GM12878 (cell line): Measurements from ENCODE around the gene ASAP2. TPM values are rescaled to one million over a fixed set of nuclear protein-coding genes. Genes with fewer than 3 reads are reported as not detected.

Source experiments
- ATAC-seq: fragments of 200-7000 bp; cut with Tn5 transposase; 3 replicates; pipeline ENCODE4 v1.9.1; 2020; ENCODE audit warnings: mild to moderate bottlenecking, moderate library complexity
- BruUV-seq: library from RNA; stranded (reverse); fragments of 400-500 nt; replicated peaks from 2 replicates; lab custom pipeline; 2021; lab: Mats Ljungman, UMichigan
- CTCF ChIA-PET: fragments of 300-600 bp; sonication (Branson Sonifier 250); formaldehyde crosslinking; extraction: SDS; loops from one replicate; lab custom pipeline; 2021; ENCODE audit warnings: inconsistent platforms; lab: Yijun Ruan, JAX
- POLR2A ChIA-PET: fragments of 350-600 bp; formaldehyde crosslinking; extraction: SDS; loops from one replicate; lab custom pipeline; 2021; ENCODE audit warnings: inconsistent platforms; lab: Charles Lee
- RAD21 ChIA-PET: fragments of 300-600 bp; sonication (Branson Sonifier 250); formaldehyde crosslinking; loops from one replicate; lab custom pipeline; 2023; ENCODE audit warnings: antibody characterized with exemption; ENCODE audit not compliant: unreplicated experiment; lab: Charles Lee
- SMC1A ChIA-PET: fragments of 300-600 bp; sonication (Branson Sonifier 250); formaldehyde crosslinking; loops from one replicate; lab custom pipeline; 2023; ENCODE audit not compliant: unreplicated experiment, uncharacterized antibody; lab: Charles Lee
- DNase-seq: peaks from one replicate; pipeline ENCODE4 v3.0.0-alpha.2; 2011; ENCODE audit warnings: low read depth, low spot score
- FAIRE-seq: peaks from 3 replicates; lab custom pipeline; 2011; peaks lifted over from hg19 to GRCh38; lab: Jason Lieb, UNC
- H2AFZ ChIP-seq: 2 replicates; pipeline ENCODE4 v1.6.0; 2011; ENCODE audit warnings: low read depth, low read length, control low read depth; ENCODE audit not compliant: control insufficient read depth
- H3K27ac ChIP-seq: 2 replicates; pipeline ENCODE4 v1.5.1; 2011; ENCODE audit warnings: control low read depth; ENCODE audit not compliant: control insufficient read depth, insufficient read depth
- H3K27me3 ChIP-seq, 2 experiments: replicated peaks in 1 of 2; 2 replicates each; pipeline versions ENCODE4 v1.6.0 to v1.6.1; 2011; ENCODE audit warnings: low read length in 1 of 2; ENCODE audit not compliant: control insufficient read depth in 2 of 2, insufficient read depth in 2 of 2
- H3K36me3 ChIP-seq, 2 experiments: 2 replicates each; pipeline ENCODE4 v1.5.1; 2011; ENCODE audit warnings: low read length in 1 of 2; ENCODE audit not compliant: control insufficient read depth in 2 of 2, insufficient read depth in 2 of 2
- H3K4me1 ChIP-seq: 2 replicates; pipeline ENCODE4 v1.6.1; 2011; ENCODE audit warnings: mild to moderate bottlenecking, low read length, moderate library complexity, mixed read lengths; ENCODE audit not compliant: control insufficient read depth, insufficient read depth
- H3K4me2 ChIP-seq: 2 replicates; pipeline ENCODE4 v1.6.0; 2011; ENCODE audit warnings: control low read depth; ENCODE audit not compliant: control insufficient read depth, insufficient read depth
- H3K4me3 ChIP-seq: fragments of 200-600 bp; sonication (generic); 2 replicates; pipeline ENCODE4 v1.5.1; 2016
- H3K79me2 ChIP-seq: 2 replicates; pipeline ENCODE4 v1.6.0; 2011; ENCODE audit warnings: low read length; ENCODE audit not compliant: control insufficient read depth, insufficient read depth
- H3K9ac ChIP-seq: 2 replicates; pipeline ENCODE4 v1.8.0; 2011; ENCODE audit warnings: low read length, control low read depth, mixed read lengths; ENCODE audit not compliant: control insufficient read depth, insufficient read depth
- H3K9me3 ChIP-seq: replicated peaks from 3 replicates; pipeline ENCODE4 v1.5.1; 2011; ENCODE audit warnings: mild to moderate bottlenecking, low read length; ENCODE audit not compliant: control insufficient read depth, insufficient read depth
- H4K20me1 ChIP-seq: 2 replicates; pipeline ENCODE4 v1.6.0; 2011; ENCODE audit not compliant: control insufficient read depth, insufficient read depth
- BHLHE40 ChIP-seq, 2 experiments: fragments of 450-650 bp in 1 of 2; IDR thresholded peaks; 2 replicates each; pipeline ENCODE4 v1.6.1; 2011 to 2017; ENCODE audit warnings: low read depth in 2 of 2, borderline replicate concordance in 1 of 2, improper control_type of control experiment in 1 of 2, low read length in 1 of 2, mild to moderate bottlenecking in 1 of 2
- EED ChIP-seq: sonication (generic); IDR thresholded peaks from 2 replicates; pipeline ENCODE4 v1.6.1; 2016; ENCODE audit warnings: antibody characterized with exemption, low read depth
- NFXL1 ChIP-seq: fragments of 450-650 bp; IDR thresholded peaks from 2 replicates; pipeline ENCODE4 v1.6.1; 2017; ENCODE audit warnings: antibody characterized with exemption, mild to moderate bottlenecking, borderline replicate concordance
- REST ChIP-seq: IDR thresholded peaks from 2 replicates; pipeline ENCODE4 v1.6.1; 2012; ENCODE audit warnings: mild to moderate bottlenecking, low read depth, low read length
- SUPT20H ChIP-seq: IDR thresholded peaks from 2 replicates; pipeline ENCODE4 v1.6.1; 2011; ENCODE audit warnings: low read depth, mild to moderate bottlenecking, low read length, moderate library complexity, borderline replicate concordance; ENCODE audit not compliant: control insufficient read depth
- ZBTB40 ChIP-seq: fragments of 450-650 bp; IDR thresholded peaks from 2 replicates; pipeline ENCODE4 v1.6.1; 2016; ENCODE audit warnings: mild to moderate bottlenecking, moderate library complexity, borderline replicate concordance
- WGBS: methylation state at CpG from one replicate; pipeline ENCODE4 v1.1.6; 2016; ENCODE audit warnings: low lambda C conversion rate; ENCODE audit not compliant: insufficient replicate concordance, insufficient coverage; ENCODE audit errors: missing lambda C conversion rate; 5-methylcytosine and 5-hydroxymethylcytosine counted together
- in situ Hi-C: fragments of 300-500 bp; cut with MboI; formaldehyde crosslinking; loops from 9 replicates; pipeline ENCODE4 v1.14.3; 2018; ENCODE audit warnings: mixed read lengths
- intact Hi-C: fragments of 100-400 bp; cut with micrococcal nuclease; formaldehyde crosslinking; loops from one replicate; pipeline ENCODE4 v1.14.2; 2022; ENCODE audit not compliant: unreplicated experiment
- polyA plus RNA-seq, 11 experiments: library from polyadenylated mRNA; depleted of rRNA in 4 of 11; unstranded in 6 of 11; stranded (reverse) in 5 of 11; fragments of >200 nt; fragmentation: Nextera tagmentation in 4 of 11; fragmentation: Illumina TruSeq in 1 of 11; extraction: Ambion mirVana in 4 of 11; extraction: Trizol in 1 of 11; gene quantifications; 1 replicate in 1 of 11; 2 replicates in 10 of 11; pipeline versions ENCODE4 v1.2.1 to v1.2.3, GENCODE V29; 2011 to 2016; ENCODE audit warnings: inconsistent platforms in 2 of 11, missing spikeins in 2 of 11, low read depth in 1 of 11
- total RNA-seq, 4 experiments: library from RNA; depleted of rRNA in 3 of 4; stranded (reverse); fragments of >200 nt in 3 of 4; fragmentation: Illumina TruSeq in 1 of 4; extraction: Trizol in 1 of 4; gene quantifications; 2 replicates each; pipeline versions ENCODE4 v1.2.1 to v1.2.3, GENCODE V29; 2013 to 2021

Gene ASAP2
- total and polyA plus RNA-seq, 10 of the 15 experiments (the other 5 are each of a cell fraction or from before 2014, with no cell fraction given) = 0.05 to 0.27 (median 0.07) TPM; not detected in 4

GRCh38 chr2:9276901-9277451, 70.4 kb downstream of the ASAP2 start:
- intact Hi-C loops = no loop called here
- H4K20me1 ChIP-seq = no peaks in the 10 kb centered on the region
- no peak for FAIRE-seq
- no peaks in the 10 kb centered on the region for H3K36me3 ChIP-seq
- TF ChIP-seq SUPT20H (no peak), REST (no peak), BHLHE40 (IDR thresholded peaks at IDR 0.05; ENCODE audit: borderline replicate concordance in 1 of 2, low read depth in 2 of 2, low read length in 1 of 2) (no peak), EED (no peak), NFXL1 (no peak), ZBTB40 (no peak)
- TF ChIP-seq, all 136 proteins: peak for 0
- no peak overlapping the region for H3K4me3 ChIP-seq
- no peak overlapping the region for H2AFZ ChIP-seq
- no peaks in the 10 kb centered on the region for H3K79me2 ChIP-seq
- WGBS = 63% methylated on average over 9 of the region's 9 CpGs
- H3K27me3 ChIP-seq = peaks cover 0 to 4% of the 10 kb centered on the region in 2 experiments; a peak in 1 of 4 replicates
- ChIA-PET RAD21 (no interaction called here), POLR2A (no interaction called here), CTCF (no interaction called here), SMC1A (no interaction called here)
- in situ Hi-C loops = no loop called here
- BruUV-seq = no TSS peak
- ATAC-seq (no peak), DNase-seq (no peak)
- H3K4me1 ChIP-seq = no peaks in the 10 kb centered on the region
- no peak overlapping the region for H3K27ac ChIP-seq
- H3K4me2 ChIP-seq = no peak overlapping the region
- H3K9ac ChIP-seq = no peak overlapping the region
- no peaks in the 10 kb centered on the region for H3K9me3 ChIP-seq
